Astrocyte (in vitro differentiated cells and primary cell): ENCODE measurements around the gene TMEM120B. TPM values are rescaled to one million over a fixed set of nuclear protein-coding genes. Genes with fewer than 3 reads are reported as not detected.

Experiments used
- DNase-seq: peaks from one replicate; pipeline ENCODE4 v3.0.0-alpha.2; 2010; ENCODE audit warnings: low read depth
- FAIRE-seq: peaks from 2 replicates; lab custom pipeline; 2011; peaks lifted over from hg19 to GRCh38; lab: Jason Lieb, UNC
- H2AFZ ChIP-seq: 2 replicates; pipeline ENCODE4 v1.6.0; 2012; ENCODE audit warnings: low read depth, low read length, inconsistent platforms
- H3K27ac ChIP-seq: 2 replicates; pipeline ENCODE4 v1.5.1; 2011; ENCODE audit warnings: low read depth, low read length, inconsistent platforms
- H3K27me3 ChIP-seq: 2 replicates; pipeline ENCODE4 v1.6.0; 2011; ENCODE audit warnings: low read length, inconsistent platforms; ENCODE audit not compliant: insufficient read depth
- H3K36me3 ChIP-seq: 2 replicates; pipeline ENCODE4 v1.5.1; 2011; ENCODE audit warnings: low read length, inconsistent platforms; ENCODE audit not compliant: insufficient read depth
- H3K4me1 ChIP-seq: 2 replicates; pipeline ENCODE4 v1.5.1; 2011; ENCODE audit warnings: low read length, inconsistent platforms; ENCODE audit not compliant: insufficient read depth
- H3K4me2 ChIP-seq: 2 replicates; pipeline ENCODE4 v1.6.0; 2012; ENCODE audit warnings: low read length, inconsistent platforms
- H3K4me3 ChIP-seq: 2 replicates; pipeline ENCODE4 v1.5.1; 2011; ENCODE audit warnings: low read depth, mild to moderate bottlenecking, low read length, inconsistent platforms; ENCODE audit not compliant: insufficient read depth
- H3K79me2 ChIP-seq: 2 replicates; pipeline ENCODE4 v1.6.0; 2012; ENCODE audit warnings: mild to moderate bottlenecking, low read length, inconsistent platforms; ENCODE audit not compliant: insufficient read depth
- H3K9ac ChIP-seq: 2 replicates; pipeline ENCODE4 v1.6.0; 2012; ENCODE audit warnings: mild to moderate bottlenecking, low read length, inconsistent platforms
- H3K9me3 ChIP-seq: 2 replicates; pipeline ENCODE4 v1.5.1; 2012; ENCODE audit warnings: low read depth, mild to moderate bottlenecking, low read length, inconsistent platforms; ENCODE audit not compliant: insufficient read depth
- H4K20me1 ChIP-seq: 2 replicates; pipeline ENCODE4 v1.6.0; 2012; ENCODE audit warnings: low read length, inconsistent platforms; ENCODE audit not compliant: insufficient read depth
- H3K27ac Mint-ChIP-seq: one replicate; pipeline ENCODE4 v1.8.0; 2021; ENCODE audit warnings: mild to moderate bottlenecking, mixed read lengths; ENCODE audit not compliant: unreplicated experiment
- H3K27me3 Mint-ChIP-seq: one replicate; pipeline ENCODE4 v1.8.0; 2021; ENCODE audit warnings: low read depth, mixed read lengths; ENCODE audit not compliant: unreplicated experiment
- H3K36me3 Mint-ChIP-seq: one replicate; pipeline ENCODE4 v1.8.0; 2021; ENCODE audit warnings: low read depth, mixed read lengths; ENCODE audit not compliant: unreplicated experiment
- H3K4me1 Mint-ChIP-seq: one replicate; pipeline ENCODE4 v1.8.0; 2021; ENCODE audit warnings: low read depth, mixed read lengths; ENCODE audit not compliant: unreplicated experiment
- H3K4me3 Mint-ChIP-seq: one replicate; pipeline ENCODE4 v1.8.0; 2021; ENCODE audit warnings: mild to moderate bottlenecking, moderate library complexity, mixed read lengths; ENCODE audit not compliant: unreplicated experiment
- H3K9me3 Mint-ChIP-seq: one replicate; pipeline ENCODE4 v1.8.0; 2021; ENCODE audit warnings: mild to moderate bottlenecking, mixed read lengths; ENCODE audit not compliant: unreplicated experiment
- EZH2 ChIP-seq: IDR thresholded peaks from 2 replicates; pipeline ENCODE4 v1.6.1; 2012; ENCODE audit warnings: mild to moderate bottlenecking, low read length, inconsistent platforms; ENCODE audit not compliant: insufficient read depth
- total RNA-seq: library from RNA; stranded (reverse); gene quantifications from 2 replicates; pipeline ENCODE4 v1.2.1, GENCODE V29; 2021
- TF ChIP-seq, protein P1 (sequence below): IDR thresholded peaks from 2 replicates; pipeline ENCODE4 v1.5.1; 2011; ENCODE audit warnings: low read depth, mild to moderate bottlenecking, inconsistent platforms, low read length, moderate library complexity; ENCODE audit not compliant: insufficient read depth

Gene TMEM120B
- total RNA-seq, 1 donor from 2014 or later: 36.0 TPM

DNA sequence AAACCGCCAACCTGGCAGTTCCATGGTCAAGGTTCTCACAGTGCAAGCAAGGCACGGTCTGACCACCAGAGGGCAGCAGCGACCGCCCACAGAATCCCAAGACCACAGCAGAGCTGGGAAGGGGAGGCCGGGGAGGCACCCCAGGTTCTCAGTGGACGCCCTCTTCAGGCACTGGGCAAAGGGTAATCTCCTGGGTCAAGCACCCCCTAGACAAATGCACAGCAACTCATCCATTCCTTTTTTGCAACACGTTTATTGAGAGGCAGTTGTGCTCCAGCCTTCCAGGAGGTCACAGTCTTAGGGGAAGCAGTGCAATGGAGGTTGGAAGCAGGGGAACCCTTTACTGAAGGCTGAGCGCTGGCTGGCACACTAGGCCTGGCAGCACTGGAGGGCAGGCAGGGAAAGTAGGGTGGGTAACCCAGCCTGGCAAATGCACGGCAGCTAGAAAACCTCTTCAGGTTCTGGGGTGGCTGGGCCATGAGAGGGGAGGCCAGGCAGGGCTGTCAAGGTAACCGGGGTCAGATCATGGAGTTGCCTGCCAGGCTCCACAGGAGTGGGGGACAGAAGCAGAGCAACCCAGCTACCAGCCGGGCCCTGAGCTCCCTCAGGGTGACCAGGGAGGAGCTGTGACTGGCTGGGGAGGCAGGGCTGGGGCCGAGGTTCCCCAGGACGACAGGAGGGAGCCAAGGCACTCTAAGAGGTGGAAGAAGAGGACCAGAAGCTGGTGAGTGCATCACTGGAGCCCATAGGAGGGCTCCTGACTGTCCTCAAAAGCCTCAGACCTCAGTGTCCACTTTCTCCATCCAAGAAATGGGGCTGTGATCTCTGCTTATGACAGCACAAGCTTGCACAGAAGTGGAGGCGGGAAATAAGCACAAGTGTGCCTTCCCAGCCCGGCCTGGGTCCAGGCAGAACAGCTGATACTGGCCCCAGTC, 82.7 kb downstream of the TMEM120B start:
- Histone ChIP-seq H3K9me3 (no peaks in the 10 kb centered on the region), H2AFZ (no peak overlapping the region), H3K4me2 (peak overlapping the region; percentile 98), H3K36me3 (no peaks in the 10 kb centered on the region), H3K27me3 (no peaks in the 10 kb centered on the region), H3K9ac (peak overlapping the region; percentile 75), H3K79me2 (peaks cover 44% of the 10 kb centered on the region), H3K27ac (peak overlapping the region; percentile 72), H4K20me1 (peaks cover 27% of the 10 kb centered on the region), H3K4me3 (peak overlapping the region; percentile 54), H3K4me1 (peaks cover 55% of the 10 kb centered on the region)
- DNase-seq (no peak), FAIRE-seq (no peak)
- Mint-ChIP-seq H3K27ac (peak overlapping the region; percentile 99), H3K27me3 (no peaks in the 10 kb centered on the region), H3K4me3 (peak overlapping the region; percentile 80), H3K4me1 (peaks cover 43% of the 10 kb centered on the region), H3K36me3 (peaks cover 5% of the 10 kb centered on the region), H3K9me3 (no peaks in the 10 kb centered on the region)
- TF ChIP-seq, protein P1, sequence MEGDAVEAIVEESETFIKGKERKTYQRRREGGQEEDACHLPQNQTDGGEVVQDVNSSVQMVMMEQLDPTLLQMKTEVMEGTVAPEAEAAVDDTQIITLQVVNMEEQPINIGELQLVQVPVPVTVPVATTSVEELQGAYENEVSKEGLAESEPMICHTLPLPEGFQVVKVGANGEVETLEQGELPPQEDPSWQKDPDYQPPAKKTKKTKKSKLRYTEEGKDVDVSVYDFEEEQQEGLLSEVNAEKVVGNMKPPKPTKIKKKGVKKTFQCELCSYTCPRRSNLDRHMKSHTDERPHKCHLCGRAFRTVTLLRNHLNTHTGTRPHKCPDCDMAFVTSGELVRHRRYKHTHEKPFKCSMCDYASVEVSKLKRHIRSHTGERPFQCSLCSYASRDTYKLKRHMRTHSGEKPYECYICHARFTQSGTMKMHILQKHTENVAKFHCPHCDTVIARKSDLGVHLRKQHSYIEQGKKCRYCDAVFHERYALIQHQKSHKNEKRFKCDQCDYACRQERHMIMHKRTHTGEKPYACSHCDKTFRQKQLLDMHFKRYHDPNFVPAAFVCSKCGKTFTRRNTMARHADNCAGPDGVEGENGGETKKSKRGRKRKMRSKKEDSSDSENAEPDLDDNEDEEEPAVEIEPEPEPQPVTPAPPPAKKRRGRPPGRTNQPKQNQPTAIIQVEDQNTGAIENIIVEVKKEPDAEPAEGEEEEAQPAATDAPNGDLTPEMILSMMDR: peak; percentile 91
- TF ChIP-seq EZH2: no peak

- FAIRE-seq: no peak
- peak overlapping the region; percentile 46 for H3K4me3 ChIP-seq
- no peak for TF ChIP-seq EZH2
- TF ChIP-seq, protein P1: no peak
- Mint-ChIP-seq H3K4me3 (peak overlapping the region; percentile 73), H3K4me1 (peaks cover 39% of the 10 kb centered on the region), H3K27me3 (no peaks in the 10 kb centered on the region), H3K9me3 (no peaks in the 10 kb centered on the region), H3K27ac (peak overlapping the region; percentile 90), H3K36me3 (peaks cover 3% of the 10 kb centered on the region)
- DNase-seq: peak; percentile 79
- peaks cover 67% of the 10 kb centered on the region for H3K4me1 ChIP-seq
- H4K20me1 ChIP-seq: peaks cover 25% of the 10 kb centered on the region
- no peak overlapping the region for H2AFZ ChIP-seq
- H3K36me3 ChIP-seq: no peaks in the 10 kb centered on the region
- no peaks in the 10 kb centered on the region for H3K9me3 ChIP-seq
- peak overlapping the region; percentile 91 for H3K4me2 ChIP-seq
- H3K9ac ChIP-seq: peak overlapping the region; percentile 74
- H3K79me2 ChIP-seq: peaks cover 58% of the 10 kb centered on the region
- peak overlapping the region; percentile 29 for H3K27ac ChIP-seq
- H3K27me3 ChIP-seq: no peaks in the 10 kb centered on the region
These were observed 84.6 kb downstream of the TMEM120B start for GRCh38 chr12:121796855-121797751.
